GM21723 (cell line): ENCODE measurements around the gene BHLHE41.

ENCODE experiments used
- ATAC-seq: cut with Tn5 transposase; IDR thresholded peaks from one replicate; pipeline ENCODE4 v1.9.1; 2021; ENCODE audit warnings: mild to moderate bottlenecking, moderate library complexity; ENCODE audit not compliant: unreplicated experiment

The BHLHE41 gene

DNA sequence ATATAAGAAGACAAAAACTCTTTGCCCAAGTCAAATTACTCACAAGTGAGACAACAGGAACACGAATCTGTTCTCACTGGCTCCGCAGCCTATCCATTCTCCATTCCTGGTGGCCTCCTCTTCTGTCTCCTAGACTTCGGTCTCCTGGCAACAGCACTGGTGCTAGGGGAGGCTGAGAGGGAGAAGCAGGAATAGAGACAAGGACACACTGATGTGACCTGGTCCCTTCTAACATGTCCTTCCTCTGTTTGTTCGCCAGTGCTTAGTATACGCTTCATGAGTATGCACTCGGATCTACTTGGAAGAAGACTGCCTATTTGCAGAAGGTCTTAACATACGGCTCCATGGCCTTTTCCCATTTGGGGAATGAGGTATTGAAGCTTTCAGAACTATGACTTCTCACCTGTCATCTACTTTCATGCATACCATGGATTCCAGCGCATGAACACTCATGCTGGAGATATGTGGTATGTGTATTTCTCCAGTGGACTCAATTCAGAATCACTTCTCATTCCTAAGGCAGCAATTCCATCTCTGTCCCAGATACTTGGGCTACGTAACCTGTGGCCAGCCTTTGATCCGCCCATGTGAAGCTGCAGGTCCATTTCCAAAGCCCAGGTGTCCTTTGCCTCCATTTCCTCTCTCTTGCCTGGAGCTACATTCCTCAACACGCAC, 33.9 kb downstream of the BHLHE41 start:
- ATAC-seq = no peak

- peak; percentile 98 for ATAC-seq
Observed at GRCh38 chr12:26088998-26089397, 35.8 kb downstream of the BHLHE41 start.

DNA sequence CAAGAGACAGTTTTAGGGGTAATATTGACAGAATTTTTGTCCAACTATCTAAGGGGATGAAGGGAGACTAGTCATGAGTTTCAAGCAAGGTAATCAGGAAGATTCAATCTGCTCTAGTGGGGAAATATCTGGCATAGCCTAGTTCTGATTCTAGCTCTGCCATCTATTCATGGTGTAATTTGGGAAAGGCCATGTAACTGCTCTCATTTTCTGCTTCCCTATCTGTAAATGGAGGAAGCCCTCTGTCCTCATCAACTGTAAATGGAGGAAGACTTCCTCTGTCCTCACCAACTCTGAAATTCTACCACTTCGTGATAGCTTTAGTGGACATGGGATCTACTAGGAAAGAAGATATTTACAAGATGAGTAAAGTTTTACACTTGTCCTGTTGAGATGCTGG, 37.9 kb downstream of the BHLHE41 start:
- ATAC-seq = no peak

DNA sequence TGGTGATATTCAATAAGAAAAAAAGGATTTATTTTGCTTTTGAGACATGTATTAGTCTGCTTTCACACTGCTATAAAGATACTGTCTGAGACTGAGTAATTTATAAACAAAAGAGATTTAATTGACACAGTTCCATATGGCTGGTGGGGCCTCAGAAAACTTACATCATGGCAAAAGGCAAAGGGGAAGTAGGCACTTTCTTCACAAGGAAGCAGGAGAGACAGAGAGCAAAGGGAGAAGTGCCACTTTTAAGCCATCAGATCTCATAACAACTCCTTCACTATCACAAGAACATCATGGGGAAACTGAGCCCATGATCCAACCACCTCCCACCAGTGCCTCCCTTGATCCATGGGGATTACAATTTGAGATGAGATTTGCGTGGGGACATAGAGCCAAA, 43.9 kb downstream of the BHLHE41 start:
- no peak for ATAC-seq

GRCh38 chr12:26077915-26078702, 46.7 kb downstream of the BHLHE41 start:
- ATAC-seq = no peak
